ENCODE data around the gene PTPRS.
A peak's percentile ranks its signal among the peaks of the same experiment; 100 is the strongest.
"Not testable (repeated sequence)": the region's sequence is repeated elsewhere in the genome, so short reads cannot be mapped to it uniquely, and the experiment has no call there.

PTPRS gene

DNA sequence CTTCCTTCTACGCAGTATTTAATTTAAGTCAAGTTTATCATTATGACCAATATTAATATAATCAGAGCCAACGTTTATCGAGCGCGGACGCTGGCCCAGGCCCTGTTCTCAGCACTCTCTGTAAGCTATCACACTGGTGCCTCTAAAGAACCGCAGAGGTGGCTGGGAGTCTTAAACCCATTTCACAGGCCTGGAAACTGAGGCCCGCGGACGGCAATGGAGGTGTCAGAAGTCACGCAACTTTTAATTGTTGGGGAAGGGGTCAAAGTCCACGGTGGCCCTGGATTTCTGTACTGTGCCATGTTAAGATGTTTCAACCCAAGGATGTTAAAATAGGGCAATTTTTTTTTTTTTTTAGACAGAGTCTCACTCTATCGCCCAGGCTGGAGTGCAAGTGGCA lies 8.8 kb downstream of the PTPRS start:
- DNase-seq = no peak

DNA sequence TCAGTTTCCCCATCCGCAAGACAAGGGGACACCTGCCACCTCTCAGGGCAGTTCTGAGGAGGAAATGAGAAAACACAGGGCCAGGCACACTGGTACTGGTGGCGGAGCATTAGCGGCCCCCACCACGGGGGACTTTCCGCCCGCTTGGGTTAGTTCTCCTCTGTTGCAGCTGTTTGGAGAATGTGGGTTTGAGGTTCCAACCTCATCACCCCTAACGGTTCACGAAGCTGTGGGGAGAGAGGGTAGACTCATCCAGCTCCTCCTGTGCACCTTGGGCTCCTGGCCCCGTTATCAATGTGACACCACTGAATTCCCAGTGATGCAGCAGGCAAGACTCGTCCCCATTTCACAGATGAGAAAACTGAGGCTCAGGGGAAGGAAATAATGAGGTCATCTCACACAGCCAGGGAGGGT lies 10.3 kb downstream of the PTPRS start:
- no peak for DNase-seq

DNA sequence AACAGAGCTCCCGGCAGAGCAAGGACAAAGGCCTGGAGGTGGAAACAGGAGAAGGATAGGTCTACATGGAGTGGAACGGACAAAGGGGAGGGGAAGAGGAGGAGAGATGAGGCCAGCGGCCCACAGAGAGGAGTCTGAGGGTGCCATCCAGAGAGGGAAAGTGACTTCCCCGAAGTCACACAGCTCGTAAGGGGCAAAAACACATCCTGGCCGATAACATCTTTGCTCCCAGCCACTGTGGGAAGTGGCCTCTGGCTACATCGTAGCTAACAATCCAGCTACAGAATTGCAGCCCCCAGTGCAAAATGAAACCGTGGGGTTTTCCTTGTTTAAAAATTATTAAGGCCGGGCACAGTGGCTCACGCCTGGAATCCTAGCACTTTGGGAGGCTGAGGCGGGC lies 11.5 kb downstream of the PTPRS start:
- no peak for DNase-seq

DNA sequence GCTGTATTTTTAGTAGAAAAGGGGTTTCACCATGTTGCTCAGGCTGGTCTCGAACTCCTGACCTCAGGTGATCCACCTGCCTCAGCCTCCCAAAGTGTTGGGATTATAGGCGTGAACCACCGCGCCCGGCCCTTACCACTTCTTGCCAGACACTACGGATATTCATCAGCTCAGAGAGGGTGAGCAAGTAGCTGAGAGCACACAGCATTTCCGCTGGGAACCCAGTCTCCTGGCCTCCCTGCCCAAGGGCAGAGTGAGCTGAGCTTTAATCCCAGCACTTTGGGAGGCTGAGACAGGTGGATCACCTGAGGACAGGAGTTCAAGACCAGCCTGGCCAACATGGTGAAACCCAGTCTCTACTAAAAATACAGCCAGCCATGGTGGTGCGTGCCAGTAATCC lies 12.2 kb downstream of the PTPRS start:
- DNase-seq = not testable (repeated sequence)

DNA sequence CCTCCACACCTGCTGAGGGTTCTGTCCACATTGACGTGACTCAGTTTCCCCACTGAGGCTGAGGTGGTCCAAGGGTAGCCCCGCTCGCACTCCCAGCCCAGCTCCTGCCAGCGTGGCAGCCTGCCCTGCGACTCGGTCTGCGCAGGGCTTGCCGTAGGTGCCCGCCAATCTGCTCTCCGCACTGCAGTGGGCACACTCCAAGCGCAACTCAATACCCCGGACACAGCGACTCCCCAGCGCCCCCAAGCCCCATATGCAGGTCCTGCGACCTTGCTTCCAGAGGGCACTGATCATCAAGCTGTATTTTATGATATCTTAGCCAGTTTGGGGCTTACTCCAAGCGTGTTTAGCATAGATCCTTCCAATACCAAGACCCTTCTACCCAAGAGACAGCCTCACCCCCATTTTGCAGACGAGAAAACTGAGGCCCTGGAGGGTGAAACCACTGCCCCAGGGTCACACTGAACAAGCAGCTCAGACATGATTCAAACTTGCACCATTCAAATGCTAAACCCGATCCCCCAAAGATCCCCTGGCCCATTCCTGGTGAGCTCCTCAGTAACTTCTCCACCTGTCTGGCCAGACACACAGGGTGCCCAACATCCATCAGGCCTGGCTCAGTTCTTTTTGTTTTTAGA lies 13.5 kb downstream of the PTPRS start:
- no peak for DNase-seq

DNA sequence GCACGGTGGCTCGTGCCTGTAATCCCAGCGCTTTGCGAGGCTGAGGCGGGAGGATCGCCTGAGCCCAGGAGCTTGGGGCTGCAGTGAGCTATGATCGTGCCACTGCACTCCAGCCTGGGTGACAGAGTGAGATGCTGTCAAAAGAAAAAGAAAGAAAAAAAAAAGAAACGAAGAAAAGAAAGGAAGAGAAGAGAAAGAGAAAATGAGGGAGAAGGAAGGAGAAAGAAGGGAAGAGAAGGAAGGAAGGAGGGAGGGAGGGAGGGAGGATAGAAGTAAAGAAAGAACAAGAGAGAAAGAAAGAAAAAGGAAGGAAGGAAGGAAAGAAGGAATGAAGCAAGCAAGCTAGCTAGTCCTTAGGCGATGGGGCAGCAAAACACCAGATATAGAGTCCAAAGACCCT lies 14.1 kb downstream of the PTPRS start:
- DNase-seq = no peak

DNA sequence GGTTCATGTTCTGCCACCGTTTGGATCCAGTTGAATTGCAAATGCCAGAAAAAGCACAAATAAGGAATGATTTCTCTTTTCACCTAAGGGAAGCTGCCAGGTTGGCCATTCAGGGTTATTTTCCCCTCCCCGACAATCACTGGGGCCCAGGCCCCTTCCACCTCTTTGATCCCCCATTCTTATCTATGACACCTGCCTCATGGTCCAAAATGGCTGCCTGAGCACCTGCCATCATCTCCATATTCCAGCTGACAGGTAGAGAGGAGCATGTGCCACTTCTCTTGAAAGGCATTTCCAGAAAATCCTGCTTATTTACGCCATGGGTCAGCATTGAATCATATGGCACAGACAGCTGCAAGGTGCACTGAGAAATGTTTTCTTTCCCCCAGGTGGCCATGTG lies 15.7 kb downstream of the PTPRS start:
- DNase-seq = no peak

DNA sequence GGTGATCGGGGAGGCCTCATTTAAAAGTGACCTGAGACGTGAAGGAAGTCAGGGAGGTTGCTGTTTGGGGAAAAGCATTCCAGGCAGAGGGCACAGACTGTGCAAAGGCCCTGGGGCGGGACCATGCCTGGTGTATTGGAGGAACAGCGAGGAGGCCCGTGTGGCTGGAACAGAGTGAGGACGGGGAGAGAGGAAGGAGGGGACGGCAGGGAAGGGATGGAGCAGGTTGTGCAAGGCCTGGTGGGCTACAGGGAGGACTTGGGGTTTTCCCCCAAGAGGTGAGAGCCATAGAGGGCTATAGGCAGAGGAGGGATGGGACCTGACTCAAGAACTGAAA lies 17.2 kb downstream of the PTPRS start:
- no peak for DNase-seq

DNA sequence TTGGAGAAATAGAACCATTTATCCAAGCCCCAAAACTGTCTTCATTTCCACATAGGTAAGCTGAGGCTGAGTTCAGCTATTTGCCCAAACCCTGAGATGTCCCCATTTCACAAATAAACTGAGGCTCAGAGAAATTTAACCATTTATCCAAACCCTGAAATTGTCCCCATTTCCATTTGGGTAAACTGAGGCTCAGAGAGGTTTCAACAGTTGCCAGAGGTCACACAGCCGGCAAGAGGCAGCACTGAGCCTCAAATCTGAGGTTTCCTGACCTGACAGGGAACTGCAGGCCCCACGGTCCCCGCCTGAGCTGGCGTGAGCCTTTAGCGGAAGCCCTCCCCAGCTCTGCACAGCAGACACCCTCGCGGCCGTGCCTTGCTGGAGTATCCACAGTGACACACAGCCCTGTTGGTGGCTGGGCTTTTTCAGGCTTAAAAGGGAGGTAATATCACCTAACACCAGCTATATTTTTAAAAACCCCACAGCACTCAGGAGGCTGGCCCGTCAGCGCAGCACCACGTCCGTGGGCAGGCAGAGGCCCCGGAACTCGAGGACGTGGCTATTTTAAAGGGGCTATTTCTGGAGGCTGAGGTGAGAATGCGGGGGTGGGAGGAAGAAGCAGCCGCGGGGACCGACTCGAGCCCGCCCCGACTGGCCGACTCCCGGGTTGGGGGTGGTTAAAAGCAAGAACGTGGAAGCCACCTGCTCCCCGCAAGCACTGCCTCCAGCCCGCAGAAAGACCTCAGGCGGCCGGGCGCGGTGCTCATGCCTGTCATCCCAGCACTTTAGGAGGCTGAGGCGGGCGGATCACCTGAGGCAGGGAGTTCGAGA lies 18.5 kb downstream of the PTPRS start:
- DNase-seq = no peak

DNA sequence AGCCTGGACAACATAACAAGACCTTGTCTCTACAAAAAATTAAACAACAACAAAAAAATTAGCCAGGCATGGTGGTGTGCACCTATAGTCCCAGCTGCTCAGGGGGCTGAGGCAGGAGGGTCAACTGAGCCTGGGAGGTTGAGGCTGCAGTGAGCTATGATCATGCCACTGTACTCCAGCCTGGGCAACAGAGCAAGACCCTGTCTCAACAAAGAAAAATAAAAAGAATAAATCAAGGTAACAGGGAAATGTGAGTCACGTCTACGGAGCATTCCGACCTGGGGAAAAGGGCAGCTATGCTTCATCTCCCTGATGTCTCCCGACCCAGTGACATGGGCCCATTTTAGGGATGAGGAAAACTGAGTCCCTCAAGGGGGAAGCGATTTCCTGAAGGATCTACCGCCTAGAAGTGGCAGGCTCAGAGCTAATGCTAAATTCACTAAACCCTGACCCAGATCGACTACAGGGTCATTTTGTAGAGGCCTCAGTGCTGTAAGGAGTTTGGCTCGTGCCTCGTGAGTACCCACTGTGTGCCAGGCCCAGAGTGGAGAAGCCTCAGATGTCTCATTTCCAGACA lies 19.5 kb downstream of the PTPRS start:
- DNase-seq = no peak

DNA sequence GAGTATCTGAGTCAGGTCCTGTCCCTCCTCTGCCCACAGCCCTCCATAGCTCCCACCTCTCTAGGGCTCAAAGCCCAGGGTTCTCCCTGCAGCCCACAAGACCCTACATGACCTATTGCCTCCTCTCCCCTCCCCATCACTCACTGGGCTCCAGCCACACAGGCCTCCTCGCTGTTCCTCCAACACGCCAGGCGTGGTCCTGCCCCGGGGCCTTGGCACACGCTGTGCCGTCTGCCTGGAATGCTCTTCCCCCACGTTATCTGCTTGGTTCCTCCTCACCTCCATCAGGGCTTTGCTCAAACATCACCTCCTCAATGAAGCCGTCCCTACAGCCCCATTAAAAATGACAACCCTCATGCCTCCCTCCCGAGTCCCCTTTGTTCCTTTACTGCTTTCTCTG lies 21.1 kb downstream of the PTPRS start:
- DNase-seq = no peak

DNA sequence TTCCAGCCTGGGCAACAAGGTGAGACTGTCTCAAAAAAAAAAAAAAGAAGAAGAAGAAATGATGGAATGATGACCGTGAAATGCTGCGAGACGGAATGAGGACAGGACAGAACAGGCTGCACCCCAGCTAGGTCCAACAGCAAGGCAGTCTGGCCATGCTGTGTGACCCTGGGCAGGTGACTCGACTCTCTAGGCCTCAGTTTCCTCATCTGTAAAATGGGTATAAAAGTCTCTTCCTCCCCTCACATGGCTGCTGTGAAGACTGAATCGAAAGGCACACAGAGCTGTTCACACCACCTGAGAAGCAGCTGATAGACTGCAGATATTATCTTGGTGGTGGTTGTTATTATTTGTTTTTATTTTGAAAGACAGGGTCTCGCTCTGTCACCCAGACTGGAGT lies 22.3 kb downstream of the PTPRS start:
- DNase-seq = no peak

DNA sequence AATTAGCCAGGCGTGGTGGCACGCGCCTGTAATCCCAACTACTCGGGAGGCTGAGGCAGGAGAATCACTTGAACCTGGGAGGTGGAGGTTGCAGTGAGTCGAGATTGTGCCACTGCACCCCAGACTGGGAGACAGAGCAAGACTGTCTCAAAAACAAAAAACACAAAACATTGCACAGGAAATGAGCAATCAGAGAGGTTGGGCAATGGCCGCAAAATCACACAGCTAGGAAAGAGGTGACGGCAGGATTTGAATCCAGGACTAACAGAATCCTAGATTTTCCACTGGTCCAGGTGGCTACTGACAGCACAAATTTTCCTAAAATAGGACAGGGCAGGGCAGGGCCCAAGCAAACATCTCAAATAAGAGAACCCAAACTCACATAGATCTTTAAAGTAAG lies 23.3 kb downstream of the PTPRS start:
- DNase-seq = no peak

DNA sequence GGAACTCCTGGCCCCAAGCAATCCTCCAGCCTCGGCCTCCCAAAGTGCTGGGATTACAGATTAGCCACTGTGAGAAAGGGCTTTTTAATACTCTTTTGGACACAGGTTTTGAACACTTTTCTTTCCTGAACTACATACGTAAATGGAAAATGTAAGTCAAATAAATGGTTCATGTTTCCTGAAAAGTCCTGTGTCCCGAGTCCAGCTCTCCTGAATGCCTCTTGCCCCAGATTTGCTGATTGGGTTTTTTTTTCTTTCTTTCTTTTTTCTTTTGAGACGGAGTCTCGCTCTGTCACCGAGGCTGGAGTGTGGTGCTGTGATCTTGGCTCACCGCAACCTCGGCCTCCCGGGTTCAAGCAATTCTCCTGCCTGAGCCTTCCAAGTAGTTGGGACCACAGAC lies 24.5 kb downstream of the PTPRS start:
- DNase-seq = no peak

DNA sequence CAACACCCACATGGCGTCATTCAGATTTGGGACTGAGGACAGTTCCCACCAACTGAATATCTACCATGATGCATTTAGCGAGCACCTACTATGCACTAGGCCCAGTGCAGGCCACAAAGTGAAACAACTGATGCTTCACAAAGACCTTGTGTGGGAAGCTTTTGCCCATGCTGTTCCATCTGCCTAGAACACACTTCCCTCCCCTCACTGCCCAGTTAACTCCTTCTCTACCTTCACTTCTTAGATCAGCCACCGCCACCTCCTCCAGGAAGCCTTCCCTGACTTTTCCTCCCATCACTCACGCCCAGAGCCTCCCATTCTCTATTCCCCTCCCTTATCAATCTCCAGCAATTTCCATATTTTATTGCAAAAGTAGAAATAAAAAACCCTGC lies 25.7 kb downstream of the PTPRS start:
- no peak for DNase-seq

DNA sequence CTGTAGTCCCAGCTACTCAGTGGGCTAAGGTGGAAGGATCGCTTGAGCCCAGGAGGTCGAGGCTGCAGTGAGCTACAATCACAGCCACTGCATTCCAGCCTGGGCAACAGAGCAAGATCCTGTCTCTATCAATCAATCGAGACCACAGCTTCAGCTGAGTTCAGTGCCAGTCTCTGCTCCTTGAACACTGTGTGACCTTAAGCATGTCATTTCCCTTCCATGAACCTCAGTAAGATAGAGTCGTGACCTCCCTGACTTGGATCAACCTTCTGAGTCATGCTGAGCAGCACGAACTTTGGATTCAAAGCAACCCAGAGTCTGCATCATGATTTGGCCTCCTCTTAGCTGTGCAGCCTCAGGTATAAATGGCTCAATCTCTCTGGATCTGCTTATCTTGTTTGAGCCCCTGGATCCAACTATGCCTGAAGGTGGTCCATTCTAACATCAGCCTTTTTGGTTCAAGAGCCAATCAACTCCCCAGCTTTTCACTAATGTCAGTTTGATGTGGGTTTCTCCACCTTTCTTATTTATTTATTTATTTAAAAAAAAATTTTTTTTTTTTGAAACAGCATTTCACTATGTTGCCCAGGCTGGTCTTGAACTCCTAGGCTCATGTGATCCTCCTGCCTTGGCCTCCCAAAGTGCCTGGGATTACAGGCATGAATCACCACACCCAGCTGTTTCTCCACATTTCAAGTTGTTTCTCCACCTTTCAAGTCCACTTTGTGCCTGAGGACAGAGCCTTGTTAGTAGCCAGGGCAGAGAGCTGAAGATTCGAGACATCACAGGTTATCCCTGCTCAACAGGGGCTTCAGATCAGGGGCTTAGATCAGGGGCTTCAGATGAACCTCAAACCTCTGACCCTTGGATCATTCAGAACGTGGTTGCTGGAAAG lies 26.4 kb downstream of the PTPRS start:
- DNase-seq = no peak

DNA sequence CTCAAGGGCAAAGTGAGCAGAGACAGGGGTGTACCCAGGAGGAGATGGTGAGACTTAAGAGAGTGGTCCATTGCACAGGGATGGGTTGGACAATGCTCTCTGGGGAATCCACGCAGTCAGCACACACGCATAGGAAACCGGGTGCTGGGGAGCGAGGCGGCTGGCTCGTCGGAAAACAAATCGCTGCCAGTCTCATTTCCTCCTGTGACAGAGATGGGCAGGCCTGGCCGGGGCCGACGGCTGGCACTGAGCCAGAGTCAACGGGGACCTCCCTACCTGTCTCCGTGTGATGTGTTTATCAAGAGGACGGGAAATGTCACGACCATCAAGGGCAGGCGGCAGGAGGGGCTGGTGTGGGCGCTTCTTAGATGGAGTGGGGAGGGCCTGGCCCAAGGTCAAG lies 27.3 kb downstream of the PTPRS start:
- DNase-seq = no peak

DNA sequence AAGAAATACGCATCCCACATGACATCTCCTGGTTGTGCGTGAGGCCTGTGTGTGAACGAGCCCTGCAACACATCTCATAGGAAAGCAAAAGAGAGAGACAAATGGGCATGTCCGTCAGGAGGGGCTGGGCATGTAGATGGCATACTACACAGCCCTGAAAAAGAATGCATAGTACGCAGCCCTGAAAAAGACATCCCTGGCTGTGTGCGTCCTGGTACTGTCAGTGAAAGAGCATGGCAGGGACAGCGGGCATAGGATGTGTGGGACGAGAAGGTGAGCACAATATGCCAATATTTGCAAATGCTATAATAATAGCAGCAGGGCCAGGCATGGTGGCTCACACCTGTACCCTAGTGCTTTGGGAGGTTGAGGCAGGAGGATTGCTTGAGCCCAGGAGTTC lies 28.6 kb downstream of the PTPRS start:
- DNase-seq = no peak

DNA sequence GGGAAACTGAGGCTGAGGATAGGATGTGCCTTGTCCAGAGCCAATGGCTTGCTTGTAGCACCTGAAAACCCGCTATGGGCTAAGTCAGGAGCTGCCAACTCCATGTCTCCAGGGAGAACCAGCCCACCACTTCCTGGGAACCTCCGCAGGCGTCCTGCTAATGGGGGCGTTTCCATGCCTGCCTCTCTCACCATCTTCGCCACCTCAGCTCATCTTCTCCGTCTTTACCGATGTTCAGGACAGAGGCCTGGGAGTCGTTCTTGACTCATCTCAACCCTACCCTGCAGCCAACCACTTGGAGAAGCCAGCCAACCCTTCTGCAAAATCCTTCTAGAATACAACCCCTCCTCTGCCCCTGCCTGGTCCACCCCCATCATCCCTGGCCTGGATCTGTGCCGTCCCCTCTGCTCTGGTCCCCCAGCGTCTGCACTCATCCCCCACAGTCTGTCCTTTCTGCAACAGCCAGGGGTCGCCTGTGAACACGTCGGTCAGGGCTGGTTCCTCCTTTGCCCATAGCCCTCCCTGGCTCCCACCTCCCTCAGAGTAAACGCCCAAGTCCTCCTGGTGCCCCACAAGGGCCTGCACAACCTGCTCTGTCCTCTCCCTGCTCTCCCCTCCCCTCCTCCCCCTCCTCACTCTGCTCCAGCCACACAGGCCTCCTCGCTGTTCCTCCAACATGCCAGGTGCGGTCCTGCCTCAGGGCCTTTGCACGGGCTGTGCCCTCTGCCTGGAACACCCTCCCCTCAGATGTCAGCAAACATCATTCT lies 31.0 kb downstream of the PTPRS start:
- peak; percentile 8 for DNase-seq

DNA sequence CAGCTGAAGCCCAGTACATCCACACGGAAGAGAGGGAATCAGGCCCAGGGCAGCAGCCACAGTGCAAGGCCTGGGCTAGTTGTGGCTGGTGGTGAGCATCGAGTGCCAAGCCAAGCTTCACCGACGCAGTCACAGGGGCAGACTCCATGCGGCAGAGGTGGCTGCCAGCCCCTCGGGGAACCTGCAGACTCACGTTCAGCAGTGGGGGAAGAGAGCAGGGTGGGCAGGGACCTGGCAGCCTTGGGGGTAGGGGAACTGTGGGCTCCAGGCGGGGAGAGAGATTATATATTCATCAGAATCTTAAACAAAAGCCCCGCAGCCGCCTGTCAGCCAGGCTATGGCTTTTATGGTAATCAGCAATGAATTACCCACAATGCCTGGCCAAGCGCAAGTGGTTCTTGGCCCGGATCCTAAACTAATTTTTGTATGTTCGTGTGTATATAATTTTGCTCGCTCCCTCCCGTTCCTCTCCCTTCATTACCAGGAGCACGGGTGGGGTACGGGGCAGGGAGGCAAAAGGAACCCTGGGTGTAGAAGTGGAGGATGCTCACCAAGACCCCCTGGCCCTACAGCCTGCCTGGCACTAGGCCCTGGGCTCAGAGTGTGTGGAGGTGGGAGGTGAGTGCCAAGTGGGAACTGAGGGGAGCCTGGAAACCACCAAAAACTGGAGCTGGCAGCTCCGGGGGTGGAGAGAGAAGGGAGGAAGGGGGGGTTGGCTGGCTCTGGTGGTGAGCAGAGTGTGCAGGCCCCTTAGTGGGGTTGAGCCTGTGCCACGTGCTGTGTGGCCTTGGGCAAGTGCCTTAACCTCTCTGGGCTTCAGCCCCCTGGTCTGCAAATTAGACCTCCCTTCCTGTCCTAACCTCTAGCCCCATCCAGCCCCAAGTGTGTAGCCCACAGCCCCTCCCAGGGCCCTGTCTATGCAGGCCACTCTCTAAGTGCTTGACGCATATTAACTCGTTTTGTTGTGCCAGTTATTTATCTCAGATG lies 31.9 kb downstream of the PTPRS start:
- DNase-seq = peak; percentile 83

DNA sequence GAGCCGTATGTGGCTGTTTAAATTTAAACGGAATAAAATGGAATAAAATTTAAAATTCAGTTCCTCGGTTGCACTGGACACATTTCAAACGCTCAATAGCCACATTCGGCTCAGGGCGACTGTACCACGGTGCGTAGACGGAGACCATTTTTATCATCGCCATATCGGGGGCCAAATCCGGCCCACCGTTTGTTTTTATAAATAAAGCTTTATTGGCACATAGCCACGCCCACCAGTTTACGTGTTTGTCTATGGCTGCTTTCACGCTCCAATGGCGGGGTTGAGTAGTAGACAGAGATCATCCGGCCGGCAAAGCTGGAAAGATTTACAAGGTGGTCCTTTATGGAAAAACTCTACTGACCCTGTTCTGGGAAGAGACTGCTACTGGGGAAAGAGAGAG lies 33.0 kb downstream of the PTPRS start:
- no peak for DNase-seq
